GM23338 (cell line): ENCODE data around the gene DSCAML1.

Source experiments
- CTCF ChIP-seq, 2 experiments: fragments of 200-600 bp in 1 of 2; sonication (generic) in 1 of 2; conservative IDR thresholded peaks; 2 replicates each; pipeline versions ENCODE4 v1.5.1 to v1.6.1; 2016 to 2017; ENCODE audit warnings: antibody characterized with exemption in 2 of 2, low read depth in 2 of 2, mild to moderate bottlenecking in 2 of 2, moderate library complexity in 1 of 2
- EZH2 ChIP-seq: fragments of 200-600 bp; sonication (generic); IDR thresholded peaks from one replicate; pipeline ENCODE4 v1.8.0; 2017; ENCODE audit warnings: antibody characterized with exemption, mild to moderate bottlenecking, low read depth; ENCODE audit not compliant: unreplicated experiment
- EZH2phosphoT487 ChIP-seq: fragments of 200-600 bp; sonication (generic); IDR thresholded peaks from one replicate; pipeline ENCODE4 v1.8.1; 2018; ENCODE audit warnings: antibody characterized with exemption; ENCODE audit not compliant: unreplicated experiment
- POLR2AphosphoS5 ChIP-seq: IDR thresholded peaks from 2 replicates; pipeline ENCODE4 v1.6.1; 2016; ENCODE audit warnings: antibody characterized with exemption, low read depth
- REST ChIP-seq: IDR thresholded peaks from one replicate; pipeline ENCODE4 v1.6.1; 2018; ENCODE audit warnings: antibody characterized with exemption; ENCODE audit not compliant: unreplicated experiment

GRCh38 chr11:117426941-117427340, 370.1 kb downstream of the DSCAML1 start:
- no peak for TF ChIP-seq POLR2AphosphoS5
- TF ChIP-seq CTCF (conservative IDR thresholded peaks at IDR 0.05; ENCODE audit: low read depth in 2 of 2), result no peak
- TF ChIP-seq EZH2phosphoT487, result no peak
- no peak for TF ChIP-seq REST
- no peak for TF ChIP-seq EZH2
